HL-60 (cell line): ENCODE measurements around the gene OBP2A.

Experiments
- POLR2AphosphoS5 ChIP-seq: IDR thresholded peaks from 2 replicates; pipeline ENCODE4 v1.6.1; 2012; ENCODE audit warnings: low read depth
- TF ChIP-seq, protein P1 (sequence below): IDR thresholded peaks from one replicate; pipeline ENCODE4 v1.5.1; 2011; ENCODE audit warnings: low read length, control low read depth, inconsistent platforms; ENCODE audit not compliant: insufficient read depth

DNA sequence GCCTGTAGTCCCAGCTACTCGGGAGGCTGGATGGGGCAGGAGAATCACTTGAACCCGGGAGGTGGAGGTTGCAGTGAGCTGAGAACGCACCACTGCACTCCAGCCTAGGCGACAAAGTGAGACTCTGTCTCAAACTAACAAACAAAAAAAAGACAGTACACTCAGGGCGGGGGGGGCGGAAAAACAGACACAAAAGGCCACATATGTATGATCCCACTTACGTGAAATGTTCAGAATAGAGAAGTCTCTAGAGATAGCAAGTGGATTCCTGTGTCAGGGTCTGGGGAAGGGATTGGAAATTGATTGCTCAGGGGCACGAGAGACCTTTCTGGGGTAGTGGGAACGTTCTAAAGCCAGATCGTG lies 33.7 kb upstream of the OBP2A start:
- TF ChIP-seq, protein P1, sequence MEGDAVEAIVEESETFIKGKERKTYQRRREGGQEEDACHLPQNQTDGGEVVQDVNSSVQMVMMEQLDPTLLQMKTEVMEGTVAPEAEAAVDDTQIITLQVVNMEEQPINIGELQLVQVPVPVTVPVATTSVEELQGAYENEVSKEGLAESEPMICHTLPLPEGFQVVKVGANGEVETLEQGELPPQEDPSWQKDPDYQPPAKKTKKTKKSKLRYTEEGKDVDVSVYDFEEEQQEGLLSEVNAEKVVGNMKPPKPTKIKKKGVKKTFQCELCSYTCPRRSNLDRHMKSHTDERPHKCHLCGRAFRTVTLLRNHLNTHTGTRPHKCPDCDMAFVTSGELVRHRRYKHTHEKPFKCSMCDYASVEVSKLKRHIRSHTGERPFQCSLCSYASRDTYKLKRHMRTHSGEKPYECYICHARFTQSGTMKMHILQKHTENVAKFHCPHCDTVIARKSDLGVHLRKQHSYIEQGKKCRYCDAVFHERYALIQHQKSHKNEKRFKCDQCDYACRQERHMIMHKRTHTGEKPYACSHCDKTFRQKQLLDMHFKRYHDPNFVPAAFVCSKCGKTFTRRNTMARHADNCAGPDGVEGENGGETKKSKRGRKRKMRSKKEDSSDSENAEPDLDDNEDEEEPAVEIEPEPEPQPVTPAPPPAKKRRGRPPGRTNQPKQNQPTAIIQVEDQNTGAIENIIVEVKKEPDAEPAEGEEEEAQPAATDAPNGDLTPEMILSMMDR: no peak
- TF ChIP-seq POLR2AphosphoS5: no peak
